Activated CD8-positive, alpha-beta memory T cell treated with anti-CD3 and anti-CD28 coated beads for 1 hour (primary cell): Measurements from ENCODE around the gene ASB13.

Experiments
- DNase-seq, 2 donors: peaks; one replicate each; pipeline ENCODE4 v3.0.0-alpha.2; 2020; ENCODE audit warnings: low read depth in 1 of 2; ENCODE audit errors: extremely low read depth in 1 of 2

The ASB13 gene

DNA sequence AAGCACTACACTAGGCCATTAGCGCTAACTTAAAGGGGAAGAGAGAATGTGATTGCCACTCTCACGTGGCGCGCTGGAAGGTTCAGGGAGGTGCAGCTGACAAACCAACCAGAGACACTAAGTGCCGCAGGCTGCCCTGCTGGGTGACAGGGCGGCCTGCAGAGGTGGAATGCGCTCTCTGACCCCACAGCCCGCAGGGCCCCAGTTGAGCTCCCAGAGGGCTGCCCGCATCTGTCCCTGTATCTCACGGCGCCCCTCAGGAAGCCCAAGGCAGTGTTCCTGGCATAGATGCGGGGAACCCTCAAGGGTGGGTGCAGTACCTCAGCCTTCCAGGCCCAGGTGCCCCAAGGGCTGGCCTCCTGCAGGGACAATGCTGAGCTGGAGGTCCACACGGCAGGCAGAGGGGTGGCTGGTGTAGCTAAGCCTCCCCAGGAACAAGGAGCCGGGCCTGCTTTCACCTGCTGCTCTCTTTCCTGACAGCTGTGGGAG, 75.0 kb downstream of the ASB13 start:
- DNase-seq = no peak

DNA sequence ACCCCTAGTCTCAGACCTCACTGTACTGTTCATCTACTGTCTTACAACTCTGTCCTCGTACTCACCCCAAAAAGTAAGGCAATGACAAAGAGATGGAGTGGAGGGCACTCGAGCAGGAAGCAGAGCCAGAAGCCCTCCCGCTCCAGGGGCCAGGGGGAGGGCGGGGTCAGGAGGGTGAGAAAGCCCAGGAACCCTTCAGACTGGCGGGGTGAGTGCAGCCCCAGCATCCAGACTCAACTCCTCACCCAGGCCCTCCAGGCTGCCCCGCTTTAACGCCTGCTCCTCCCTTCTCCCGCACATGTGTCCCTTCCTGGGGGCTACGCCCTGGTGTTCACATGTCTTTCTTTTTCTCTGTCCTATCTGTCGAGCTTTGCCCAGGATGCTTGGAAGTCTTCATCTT, 75.6 kb downstream of the ASB13 start:
- DNase-seq = no peak

DNA sequence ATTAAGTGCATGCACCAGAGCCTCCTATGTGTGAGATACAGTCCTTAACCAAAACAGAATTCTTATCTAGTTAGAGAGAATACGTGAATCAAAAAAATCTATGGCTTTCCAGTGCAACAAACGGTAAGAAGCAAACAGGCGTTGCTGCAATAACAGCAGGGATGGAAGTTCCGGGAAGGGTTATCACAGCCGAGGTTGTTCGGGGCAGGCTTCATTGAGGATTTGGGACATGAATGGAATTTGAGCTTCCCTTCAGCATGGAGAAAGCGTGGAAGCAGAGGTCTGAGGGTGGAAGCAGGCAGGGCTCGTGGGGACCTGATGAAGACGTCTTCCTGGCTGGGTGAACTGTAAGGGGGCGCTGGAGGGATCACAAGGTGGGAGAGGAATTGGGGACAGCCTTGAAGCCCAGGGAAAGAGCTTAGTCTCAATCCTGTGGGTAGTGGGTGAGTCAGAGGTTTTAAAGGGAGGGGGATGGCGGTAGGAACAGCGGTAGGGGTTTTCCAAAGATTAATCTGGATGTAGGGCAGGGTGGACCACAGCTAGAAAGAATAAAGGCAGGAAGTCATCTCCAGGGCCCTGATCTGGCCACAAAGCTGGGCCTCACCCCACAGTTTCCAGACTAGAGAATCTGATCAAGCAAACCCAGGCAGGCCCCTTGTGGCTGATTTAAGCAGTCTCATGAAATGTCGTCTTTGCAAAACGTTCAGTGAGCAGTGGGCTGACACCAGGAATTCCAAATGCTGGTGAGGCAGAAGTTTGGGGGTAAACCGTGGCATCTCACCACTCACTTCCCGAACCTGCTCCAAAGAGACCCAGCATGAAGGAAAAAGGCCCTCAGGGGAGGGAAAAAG, 76.5 kb downstream of the ASB13 start:
- no peak for DNase-seq

DNA sequence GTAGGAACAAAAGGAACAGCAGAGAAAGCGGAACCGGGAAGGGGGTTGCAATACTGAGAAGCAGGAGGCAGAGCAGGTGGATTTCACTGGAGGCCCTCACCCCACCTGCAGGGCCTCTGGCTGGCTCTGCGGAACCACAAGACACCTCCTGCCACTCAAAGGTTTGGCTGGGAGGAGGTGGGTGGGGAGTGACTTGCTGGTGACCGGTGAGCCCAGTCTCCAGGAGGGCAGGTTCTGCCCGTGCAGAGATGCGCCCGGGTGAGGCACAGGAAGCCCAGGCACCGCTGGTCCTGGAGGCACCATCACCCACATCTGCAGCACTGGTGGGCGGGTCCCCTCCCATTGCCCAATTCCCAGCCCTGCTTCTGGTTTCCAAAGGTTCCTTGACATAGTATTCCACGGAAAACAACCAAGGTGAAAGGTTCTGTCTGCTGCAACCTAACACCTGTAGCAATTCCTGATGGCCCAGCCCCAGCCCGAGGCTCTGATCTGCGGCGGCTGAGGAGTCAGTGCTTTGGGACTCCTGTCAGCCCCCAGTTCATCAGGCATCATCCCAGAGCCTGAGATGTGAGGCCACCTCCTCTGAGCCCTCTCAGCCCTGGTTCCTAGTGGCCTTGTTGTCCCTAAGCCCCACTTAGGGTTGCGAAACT, 77.3 kb downstream of the ASB13 start:
- no peak for DNase-seq
